Adrenal gland (tissue), 5 donors: ENCODE data around the gene POC1A.

Experiments used
- CTCF ChIP-seq, 6 experiments: fragments of 450-650 bp in 4 of 6; fragments of 200-600 bp in 2 of 6; sonication (generic) in 1 of 6; IDR thresholded peaks; 1 replicate in 5 of 6; 2 replicates in 1 of 6; pipeline versions ENCODE4 v1.5.1 to v1.8.0; 2016 to 2021; ENCODE audit warnings: antibody characterized with exemption in 6 of 6, mild to moderate bottlenecking in 2 of 6, moderate library complexity in 1 of 6
- POLR2A ChIP-seq, 2 donors: fragments of 450-650 bp; IDR thresholded peaks; one replicate each; pipeline ENCODE4 v1.6.1; 2017; ENCODE audit warnings: antibody characterized with exemption in 2 of 2, mild to moderate bottlenecking in 2 of 2, moderate library complexity in 1 of 2
- donor health status: DM: no; HTN: no; CAD: no.

- TF ChIP-seq CTCF (IDR thresholded peaks at IDR 0.05) (no peak), POLR2A (IDR thresholded peaks at IDR 0.05) (no peak)
Observed at GRCh38 chr3:52197499-52197841, 43.2 kb upstream of the POC1A start.
